ENCODE results near the gene RMI2.

RMI2 gene

DNA sequence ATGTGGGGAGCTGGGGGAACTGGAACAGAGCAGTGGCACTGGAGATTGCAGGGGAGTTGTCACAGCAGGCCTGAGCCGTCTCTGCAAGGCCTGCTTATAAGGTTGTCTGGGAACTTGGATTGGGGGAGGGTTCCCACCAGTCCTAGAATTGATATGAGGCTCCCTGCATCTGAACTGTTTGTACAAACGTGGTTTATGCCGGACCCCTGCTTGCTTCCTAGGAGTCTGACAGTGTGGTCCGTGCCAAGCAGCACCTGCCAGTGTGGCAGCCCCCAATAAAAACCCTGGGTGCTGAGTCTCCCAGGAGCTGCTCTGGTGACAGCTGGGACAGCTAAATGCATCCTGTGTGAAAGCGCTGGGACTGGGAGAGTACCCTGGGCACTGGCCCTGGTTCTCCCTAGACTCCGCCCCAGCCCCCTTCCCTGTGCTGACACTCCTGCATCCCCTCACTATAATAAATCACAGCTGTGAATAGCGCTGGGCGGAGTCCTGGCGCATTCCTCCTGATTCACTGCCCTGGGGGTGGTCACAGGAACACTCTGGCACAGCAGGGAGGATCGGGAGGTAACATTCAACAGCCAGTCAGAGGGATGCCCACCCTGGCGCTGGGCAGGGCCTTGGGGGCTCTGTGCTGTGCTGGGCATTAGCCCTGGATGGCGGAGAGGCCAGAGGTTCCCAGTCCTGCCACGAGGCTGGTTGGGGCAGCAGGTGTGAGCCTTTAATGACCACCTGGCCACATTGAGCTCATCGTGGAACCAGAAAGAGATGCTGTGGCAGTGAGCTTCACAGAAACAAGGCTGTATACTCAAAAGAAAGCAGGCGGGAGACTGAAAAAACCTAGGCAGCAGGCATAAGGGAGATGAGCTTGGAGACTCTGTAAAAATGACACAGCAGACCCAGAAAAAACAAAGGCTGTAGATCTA lies 45.6 kb downstream of the RMI2 start (continued):
- 0 out of 2 replicates have a peak, but pooled peaks have one; percentile 15 for TF ChIP-seq SP2 (tag by site-specific recombination; IDR thresholded peaks at IDR 0.05)

DNA sequence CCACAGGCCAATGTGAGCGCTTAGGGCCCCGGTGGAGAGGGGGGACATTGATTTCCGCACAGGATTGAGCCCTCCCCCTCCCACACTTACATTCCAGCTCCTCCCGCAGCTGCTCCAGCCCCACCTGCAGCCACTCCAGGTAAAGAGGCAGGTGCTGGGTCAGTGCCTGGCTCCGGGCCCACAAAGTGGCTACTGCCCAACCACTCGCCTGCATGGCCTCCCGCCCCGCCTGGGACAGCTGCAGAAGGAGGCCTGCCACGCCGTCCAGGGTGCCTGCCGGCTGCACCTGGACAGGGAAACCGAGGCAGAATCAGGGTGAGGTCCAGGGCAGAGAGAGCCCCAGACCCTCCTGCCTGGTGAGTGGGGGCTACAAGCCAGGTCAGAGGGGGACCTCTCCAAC lies 46.3 kb downstream of the RMI2 start:
- H3K27ac ChIP-seq (ENCODE audit: extremely low read depth, low read depth, low read length): no peak overlapping the region
- H3K36me3 ChIP-seq (ENCODE audit: control insufficient read depth in 2 of 2, insufficient read depth in 1 of 2, low read length in 2 of 2): no peaks in the 10 kb centered on the region
- TF ChIP-seq MYNN (tag by site-specific recombination; IDR thresholded peaks at IDR 0.05; ENCODE audit: borderline replicate concordance) (no peak), ZNF394 (tag by site-specific recombination; IDR thresholded peaks at IDR 0.05; ENCODE audit: borderline replicate concordance) (peak; percentile 62; the same call in 1 of the 2 replicates)
- TF ChIP-seq, protein P1, sequence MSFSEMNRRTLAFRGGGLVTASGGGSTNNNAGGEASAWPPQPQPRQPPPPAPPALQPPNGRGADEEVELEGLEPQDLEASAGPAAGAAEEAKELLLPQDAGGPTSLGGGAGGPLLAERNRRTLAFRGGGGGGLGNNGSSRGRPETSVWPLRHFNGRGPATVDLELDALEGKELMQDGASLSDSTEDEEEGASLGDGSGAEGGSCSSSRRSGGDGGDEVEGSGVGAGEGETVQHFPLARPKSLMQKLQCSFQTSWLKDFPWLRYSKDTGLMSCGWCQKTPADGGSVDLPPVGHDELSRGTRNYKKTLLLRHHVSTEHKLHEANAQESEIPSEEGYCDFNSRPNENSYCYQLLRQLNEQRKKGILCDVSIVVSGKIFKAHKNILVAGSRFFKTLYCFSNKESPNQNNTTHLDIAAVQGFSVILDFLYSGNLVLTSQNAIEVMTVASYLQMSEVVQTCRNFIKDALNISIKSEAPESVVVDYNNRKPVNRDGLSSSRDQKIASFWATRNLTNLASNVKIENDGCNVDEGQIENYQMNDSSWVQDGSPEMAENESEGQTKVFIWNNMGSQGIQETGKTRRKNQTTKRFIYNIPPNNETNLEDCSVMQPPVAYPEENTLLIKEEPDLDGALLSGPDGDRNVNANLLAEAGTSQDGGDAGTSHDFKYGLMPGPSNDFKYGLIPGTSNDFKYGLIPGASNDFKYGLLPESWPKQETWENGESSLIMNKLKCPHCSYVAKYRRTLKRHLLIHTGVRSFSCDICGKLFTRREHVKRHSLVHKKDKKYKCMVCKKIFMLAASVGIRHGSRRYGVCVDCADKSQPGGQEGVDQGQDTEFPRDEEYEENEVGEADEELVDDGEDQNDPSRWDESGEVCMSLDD (tag by site-specific recombination; IDR thresholded peaks at IDR 0.05): no peak
- CTCF ChIA-PET: interaction anchor here (0.7 to 1.4 kb wide), 4 partner anchors 18 to 437 kb away, joined by 4 to 7 read pairs (median 4); no protein-coding TSS in a partner anchor
- no peak overlapping the region for H3K4me3 ChIP-seq (ENCODE audit: low read depth, low read length)
- H3K4me1 ChIP-seq (ENCODE audit: control insufficient read depth, insufficient read depth, low read length): no peaks in the 10 kb centered on the region
- POLR2A ChIA-PET: no interaction called here
- H3K9me3 ChIP-seq (ENCODE audit: control insufficient read depth, insufficient read depth, low read depth, low read length): no peaks in the 10 kb centered on the region

DNA sequence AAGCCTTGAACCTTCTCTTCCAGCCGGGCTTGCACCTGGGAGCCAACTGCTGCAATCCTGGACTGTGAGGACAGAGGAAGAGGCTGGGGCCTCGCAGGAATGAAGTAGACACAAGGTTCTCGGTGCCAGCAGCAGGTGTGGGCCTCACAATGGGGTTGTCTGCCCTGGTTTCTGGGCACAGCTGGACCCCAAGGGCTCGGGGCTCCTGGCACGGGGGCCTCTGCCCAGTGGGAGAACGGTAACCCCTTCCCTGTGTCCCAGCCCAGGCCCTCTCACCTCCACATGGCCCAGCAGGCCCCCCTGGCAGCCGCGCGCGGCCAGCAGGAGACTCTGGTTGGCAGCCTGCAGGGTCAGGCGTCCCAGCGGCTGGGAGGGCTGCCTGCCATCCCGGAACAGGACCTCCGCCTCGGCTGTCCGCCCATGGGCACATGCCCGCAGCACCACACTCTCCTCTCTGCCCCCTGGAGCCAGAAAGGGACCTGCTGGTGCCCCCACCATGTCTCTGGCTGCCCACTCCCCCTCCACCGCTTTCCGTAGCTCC lies 46.9 kb downstream of the RMI2 start:
- H3K9me3 ChIP-seq (ENCODE audit: control insufficient read depth, insufficient read depth, low read depth, low read length): no peaks in the 10 kb centered on the region
- TF ChIP-seq ZNF76 (tag by site-specific recombination; IDR thresholded peaks at IDR 0.05; ENCODE audit: borderline replicate concordance, low read depth) (no peak), ZIC2 (tag by site-specific recombination; IDR thresholded peaks at IDR 0.05) (peak; percentile 38), ZNF16 (tag by site-specific recombination; IDR thresholded peaks at IDR 0.05; ENCODE audit: low read depth) (0 out of 2 replicates have a peak, but pooled peaks have one; percentile 41), ZNF785 (tag by site-specific recombination; IDR thresholded peaks at IDR 0.05) (no peak)
- no peaks in the 10 kb centered on the region for H3K36me3 ChIP-seq (ENCODE audit: control insufficient read depth in 2 of 2, insufficient read depth in 1 of 2, low read length in 2 of 2)
- ChIA-PET CTCF (interaction anchor here (0.6 to 0.9 kb wide), 3 partner anchors 14 to 39 kb away, joined by 3 read pairs; no protein-coding TSS in a partner anchor), POLR2A (interaction anchor here (0.6 kb wide), 1 partner anchor 141 kb away, joined by 4 read pairs; no protein-coding TSS in a partner anchor)
- no peak overlapping the region for H3K4me3 ChIP-seq (ENCODE audit: low read depth, low read length)
- H3K27ac ChIP-seq (ENCODE audit: extremely low read depth, low read depth, low read length): no peak overlapping the region
- H3K4me1 ChIP-seq (ENCODE audit: control insufficient read depth, insufficient read depth, low read length): no peaks in the 10 kb centered on the region

DNA sequence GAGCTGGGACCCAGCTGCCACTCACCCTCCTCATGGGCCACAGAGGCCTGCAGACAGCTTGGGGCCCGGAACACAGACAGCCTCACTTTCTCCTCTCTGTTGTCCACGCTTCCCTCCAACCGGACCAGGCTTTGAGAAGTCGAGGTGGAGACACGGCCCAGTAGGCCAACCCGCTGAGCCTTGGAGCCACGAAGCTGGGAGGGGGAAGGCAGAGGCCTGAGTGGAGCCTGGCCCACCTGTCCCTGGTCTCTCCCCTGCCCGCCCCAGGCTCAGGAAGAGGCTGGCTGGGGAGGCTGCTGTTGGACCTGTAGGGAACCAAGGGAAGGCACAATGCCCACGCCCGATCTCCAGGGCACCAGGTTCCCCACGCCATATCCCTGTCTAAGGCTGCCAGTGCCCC lies 48.1 kb downstream of the RMI2 start:
- Histone ChIP-seq H3K4me1 (ENCODE audit: control insufficient read depth, insufficient read depth, low read length) (no peaks in the 10 kb centered on the region), H3K9me3 (ENCODE audit: control insufficient read depth, insufficient read depth, low read depth, low read length) (no peaks in the 10 kb centered on the region), H3K36me3 (ENCODE audit: control insufficient read depth in 2 of 2, insufficient read depth in 1 of 2, low read length in 2 of 2) (no peaks in the 10 kb centered on the region), H3K27ac (ENCODE audit: extremely low read depth, low read depth, low read length) (no peak overlapping the region), H3K4me3 (ENCODE audit: low read depth, low read length) (no peak overlapping the region)
- TF ChIP-seq REPIN1 (tag by site-specific recombination; IDR thresholded peaks at IDR 0.05; ENCODE audit: low read depth) (no peak), KLF1 (tag by site-specific recombination; IDR thresholded peaks at IDR 0.05) (no peak), ZNF248 (tag by site-specific recombination; IDR thresholded peaks at IDR 0.05) (no peak), ZNF341 (tag by site-specific recombination; IDR thresholded peaks at IDR 0.05; ENCODE audit: low read depth) (no peak), ZNF23 (tag by site-specific recombination; IDR thresholded peaks at IDR 0.05; ENCODE audit: borderline replicate concordance) (no peak)
- TF ChIP-seq, protein P2, sequence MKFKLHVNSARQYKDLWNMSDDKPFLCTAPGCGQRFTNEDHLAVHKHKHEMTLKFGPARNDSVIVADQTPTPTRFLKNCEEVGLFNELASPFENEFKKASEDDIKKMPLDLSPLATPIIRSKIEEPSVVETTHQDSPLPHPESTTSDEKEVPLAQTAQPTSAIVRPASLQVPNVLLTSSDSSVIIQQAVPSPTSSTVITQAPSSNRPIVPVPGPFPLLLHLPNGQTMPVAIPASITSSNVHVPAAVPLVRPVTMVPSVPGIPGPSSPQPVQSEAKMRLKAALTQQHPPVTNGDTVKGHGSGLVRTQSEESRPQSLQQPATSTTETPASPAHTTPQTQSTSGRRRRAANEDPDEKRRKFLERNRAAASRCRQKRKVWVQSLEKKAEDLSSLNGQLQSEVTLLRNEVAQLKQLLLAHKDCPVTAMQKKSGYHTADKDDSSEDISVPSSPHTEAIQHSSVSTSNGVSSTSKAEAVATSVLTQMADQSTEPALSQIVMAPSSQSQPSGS (tag by site-specific recombination; IDR thresholded peaks at IDR 0.05; ENCODE audit: low read depth): no peak
- TF ChIP-seq, protein P3, sequence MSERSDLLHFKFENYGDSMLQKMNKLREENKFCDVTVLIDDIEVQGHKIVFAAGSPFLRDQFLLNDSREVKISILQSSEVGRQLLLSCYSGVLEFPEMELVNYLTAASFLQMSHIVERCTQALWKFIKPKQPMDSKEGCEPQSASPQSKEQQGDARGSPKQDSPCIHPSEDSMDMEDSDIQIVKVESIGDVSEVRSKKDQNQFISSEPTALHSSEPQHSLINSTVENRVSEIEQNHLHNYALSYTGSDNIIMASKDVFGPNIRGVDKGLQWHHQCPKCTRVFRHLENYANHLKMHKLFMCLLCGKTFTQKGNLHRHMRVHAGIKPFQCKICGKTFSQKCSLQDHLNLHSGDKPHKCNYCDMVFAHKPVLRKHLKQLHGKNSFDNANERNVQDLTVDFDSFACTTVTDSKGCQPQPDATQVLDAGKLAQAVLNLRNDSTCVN (tag by site-specific recombination; optimal IDR thresholded peaks at IDR 0.05): no peak
- ChIA-PET CTCF (interaction anchor here (0.6 to 0.9 kb wide), 5 partner anchors 14 to 674 kb away, joined by 3 read pairs; no protein-coding TSS in a partner anchor), POLR2A (no interaction called here)
